GM19239 (cell line): ENCODE measurements around the gene MYOZ3.

Experiments used
- DNase-seq: peaks from one replicate; pipeline ENCODE4 v3.0.0; 2011; ENCODE audit warnings: low spot score; ENCODE audit not compliant: insufficient read length
- FAIRE-seq: peaks from 2 replicates; lab custom pipeline; 2011; peaks lifted over from hg19 to GRCh38; lab: Jason Lieb, UNC

Gene MYOZ3

DNA sequence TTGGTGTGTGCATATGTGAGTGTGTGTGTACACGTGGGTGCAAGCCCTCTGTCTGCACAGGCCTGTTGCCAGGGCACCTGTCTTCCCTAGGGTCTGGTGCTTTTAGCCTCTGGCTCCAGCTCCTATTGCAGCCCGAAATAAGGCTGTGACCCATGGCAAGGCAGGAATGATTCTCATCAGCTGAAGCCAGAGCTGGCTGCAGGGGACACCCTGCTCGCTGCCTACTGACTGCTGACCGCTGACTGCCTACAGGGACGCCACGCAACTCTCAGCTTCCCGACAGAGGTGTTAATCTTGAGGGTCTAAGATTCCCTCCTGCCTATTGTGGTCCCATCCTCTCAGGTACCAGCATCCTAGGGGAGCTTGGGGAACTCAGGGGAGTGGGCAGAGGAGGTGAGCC is at the start of gene MYOZ3:
MYOZ3 (plus strand) TSS at position 166 of the 400 bp plus-strand sequence. CDS start 1,691 bp downstream, outside the sequence.
- DNase-seq = no peak
- FAIRE-seq = no peak

GRCh38 chr5:150612405-150612804 is 48.6 kb upstream of the MYOZ3 start:
- FAIRE-seq = no peak

GRCh38 chr5:150612905-150613670 is 48.0 kb upstream of the MYOZ3 start:
- FAIRE-seq = no peak
- DNase-seq = no peak

More at GRCh38 chr5:150612405-150612804, 48.6 kb upstream of the MYOZ3 start:
- no peak for DNase-seq

GRCh38 chr5:150613991-150614660 is 46.9 kb upstream of the MYOZ3 start:
- no peak for FAIRE-seq

GRCh38 chr5:150614661-150615060 is 46.4 kb upstream of the MYOZ3 start:
- FAIRE-seq (no peak), DNase-seq (no peak)

More at GRCh38 chr5:150613991-150614660, 46.9 kb upstream of the MYOZ3 start:
- DNase-seq = no peak

- FAIRE-seq (no peak), DNase-seq (no peak)
Observed at GRCh38 chr5:150615141-150615699, 45.8 kb upstream of the MYOZ3 start.

- FAIRE-seq (no peak), DNase-seq (no peak)
Observed at GRCh38 chr5:150616024-150616470, 45.0 kb upstream of the MYOZ3 start.

GRCh38 chr5:150616506-150616905 is 44.5 kb upstream of the MYOZ3 start:
- FAIRE-seq (peak; percentile 33), DNase-seq (no peak)

DNA sequence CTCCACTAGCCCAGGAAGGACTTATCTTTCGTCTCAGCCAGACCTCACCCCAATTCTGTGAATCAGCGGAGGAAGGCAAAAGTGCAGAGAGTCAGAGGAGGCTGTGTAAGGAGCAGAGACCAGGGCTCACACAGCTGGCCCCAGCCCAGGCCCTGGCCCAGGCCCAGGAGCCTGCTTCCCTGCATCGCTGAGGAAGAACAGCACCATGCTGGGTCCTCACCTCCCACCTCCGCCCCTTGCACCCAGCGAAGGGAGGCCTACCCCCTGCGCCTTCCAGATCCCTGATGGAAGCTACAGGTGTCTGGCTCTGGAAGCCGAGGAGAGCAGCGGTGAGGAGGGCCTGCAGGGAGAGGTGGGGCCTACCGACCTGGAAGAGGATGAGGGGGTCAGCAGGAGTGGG is 42.9 kb upstream of the MYOZ3 start:
- DNase-seq (no peak), FAIRE-seq (no peak)

- DNase-seq (no peak), FAIRE-seq (no peak)
Observed at GRCh38 chr5:150618588-150619281, 42.3 kb upstream of the MYOZ3 start.

GRCh38 chr5:150619359-150620230 is 41.5 kb upstream of the MYOZ3 start:
- DNase-seq (no peak), FAIRE-seq (no peak)

DNA sequence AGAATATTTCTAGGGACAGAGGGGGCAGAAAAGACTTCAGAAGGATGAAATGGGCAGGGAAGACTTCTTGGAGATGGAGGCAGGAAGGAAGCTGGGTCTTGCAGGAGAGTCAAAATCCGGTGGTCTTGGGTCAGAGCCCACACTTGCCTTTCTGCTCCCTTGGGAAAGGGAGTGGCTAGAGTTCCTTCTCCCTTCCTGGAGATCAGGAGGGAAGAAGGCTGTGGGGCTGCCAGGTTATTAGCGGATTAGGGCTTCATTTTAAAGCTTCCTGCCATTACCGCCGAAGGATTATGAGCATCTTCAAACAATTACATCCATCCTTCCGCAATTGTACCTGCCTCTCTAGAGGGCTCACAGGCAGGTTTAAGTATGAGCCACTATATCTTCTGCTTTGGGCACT is 39.8 kb upstream of the MYOZ3 start:
- no peak for FAIRE-seq
- DNase-seq = no peak

GRCh38 chr5:150622157-150622556 is 38.9 kb upstream of the MYOZ3 start:
- no peak for FAIRE-seq

GRCh38 chr5:150623152-150623877 is 37.7 kb upstream of the MYOZ3 start:
- no peak for DNase-seq

More at GRCh38 chr5:150622157-150622556, 38.9 kb upstream of the MYOZ3 start:
- no peak for DNase-seq

GRCh38 chr5:150623878-150624216 is 37.2 kb upstream of the MYOZ3 start:
- no peak for DNase-seq
- FAIRE-seq = no peak

More at GRCh38 chr5:150623152-150623877, 37.7 kb upstream of the MYOZ3 start:
- peak; percentile 83 for FAIRE-seq

DNA sequence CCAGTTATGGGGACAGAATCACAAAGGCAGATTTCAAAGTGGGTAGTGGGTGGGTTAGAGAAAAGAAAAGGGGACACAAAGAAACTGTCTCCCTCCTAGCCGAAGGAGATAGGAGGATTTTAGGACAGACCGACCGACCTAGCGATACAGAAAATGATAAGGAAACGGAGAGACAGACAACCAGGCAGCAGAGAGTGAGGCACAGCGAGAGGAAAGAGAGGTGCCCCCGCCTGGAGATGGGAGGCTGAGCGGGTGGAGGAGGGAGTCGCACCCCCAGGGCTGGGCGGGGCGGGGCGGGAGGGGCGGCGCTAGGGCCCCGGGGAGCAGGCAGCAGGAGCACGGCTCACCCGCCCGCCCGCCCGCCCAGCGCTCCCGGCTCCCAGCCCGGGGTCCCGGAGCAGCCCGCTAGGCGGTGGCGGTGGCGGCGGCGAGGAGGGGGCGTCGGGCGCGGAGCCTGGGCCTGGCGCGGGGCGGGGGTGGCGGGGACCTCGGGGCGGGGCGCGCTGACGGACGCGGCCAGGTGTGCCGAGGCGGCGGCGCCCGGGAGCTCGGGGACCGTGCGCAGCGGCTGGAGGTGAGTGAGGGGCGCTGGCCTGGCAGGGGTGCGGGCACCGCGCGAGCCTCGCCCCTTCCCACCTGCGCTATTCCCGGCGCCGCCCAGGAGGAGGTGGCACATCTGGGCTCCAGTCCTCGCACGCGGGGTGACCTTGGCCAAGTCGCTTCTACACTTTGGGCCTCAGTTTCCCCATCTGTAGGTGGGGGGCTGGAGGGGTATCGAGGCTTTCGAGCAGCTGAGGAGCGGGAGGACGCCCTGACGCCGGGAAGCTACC is 36.5 kb upstream of the MYOZ3 start:
- DNase-seq (peak; percentile 75), FAIRE-seq (peak; percentile 68)

DNA sequence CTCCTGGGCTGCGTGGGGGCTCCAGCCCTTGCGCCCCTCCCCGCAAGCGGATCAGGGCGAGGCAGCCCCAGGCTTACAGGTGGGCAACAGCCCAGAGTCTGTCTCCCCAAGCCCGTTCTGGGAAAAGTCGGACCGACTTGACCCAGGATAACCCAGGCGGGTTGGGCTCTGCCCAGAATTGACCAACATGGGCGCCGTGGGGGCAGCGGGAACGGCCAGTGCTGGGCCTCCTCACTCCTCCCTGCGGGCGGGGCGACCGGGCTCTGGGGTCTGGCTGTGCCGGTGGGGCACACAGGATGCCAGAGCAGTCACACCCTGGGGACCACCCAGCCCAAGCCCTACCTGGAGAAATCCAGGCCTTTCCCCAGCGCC is 35.9 kb upstream of the MYOZ3 start:
- DNase-seq = no peak

More for the DNA sequence above, 35.9 kb upstream of the MYOZ3 start:
- FAIRE-seq = no peak
